HG03469 (cell line): ENCODE data around the gene GSE1.

Experiments used
- ATAC-seq: cut with Tn5 transposase; IDR thresholded peaks from one replicate; pipeline ENCODE4 v1.9.1; 2021; ENCODE audit warnings: mild to moderate bottlenecking, moderate library complexity, moderate number of reproducible peaks; ENCODE audit not compliant: unreplicated experiment

Gene GSE1

GRCh38 chr16:85573696-85574641 is 39.2 kb upstream of the GSE1 start:
- no peak for ATAC-seq

- ATAC-seq, result no peak
Measured at GRCh38 chr16:85574672-85575475, 38.2 kb upstream of the GSE1 start.

GRCh38 chr16:85575920-85576319 is 37.2 kb upstream of the GSE1 start:
- no peak for ATAC-seq

- ATAC-seq, result no peak
Measured at GRCh38 chr16:85576944-85577343, 36.2 kb upstream of the GSE1 start.

GRCh38 chr16:85577899-85578598 is 35.1 kb upstream of the GSE1 start:
- no peak for ATAC-seq

GRCh38 chr16:85578599-85578948 is 34.5 kb upstream of the GSE1 start:
- no peak for ATAC-seq

- no peak for ATAC-seq
Measured at GRCh38 chr16:85579191-85579590, 33.9 kb upstream of the GSE1 start.

- ATAC-seq, result no peak
Measured at GRCh38 chr16:85579923-85580580, 33.1 kb upstream of the GSE1 start.

- no peak for ATAC-seq
Measured at GRCh38 chr16:85580684-85581083, 32.4 kb upstream of the GSE1 start.

- no peak for ATAC-seq
Measured at GRCh38 chr16:85582229-85582991, 30.7 kb upstream of the GSE1 start.

GRCh38 chr16:85583491-85584181 is 29.5 kb upstream of the GSE1 start:
- ATAC-seq, result no peak

- ATAC-seq, result no peak
Measured at GRCh38 chr16:85584267-85584666, 28.9 kb upstream of the GSE1 start.

- ATAC-seq, result no peak
Measured at GRCh38 chr16:85584819-85585282, 28.3 kb upstream of the GSE1 start.

- ATAC-seq, result no peak
Measured at GRCh38 chr16:85585711-85586110, 27.4 kb upstream of the GSE1 start.

- ATAC-seq, result no peak
Measured at GRCh38 chr16:85586380-85587104, 26.6 kb upstream of the GSE1 start.

GRCh38 chr16:85587762-85588556 is 25.2 kb upstream of the GSE1 start:
- no peak for ATAC-seq

- ATAC-seq, result no peak
Measured at GRCh38 chr16:85588562-85589503, 24.3 kb upstream of the GSE1 start.
